KG1 (cell line): Measurements from ENCODE around the gene ZC3HAV1.

Experiments
- DNase-seq: peaks from one replicate; lab custom pipeline; 2025; lab: John Stamatoyannopoulos, UW

Gene ZC3HAV1

GRCh38 chr7:139022286-139022685 is 87.2 kb downstream of the ZC3HAV1 start:
- no peak for DNase-seq

- DNase-seq = no peak
Observed at GRCh38 chr7:139018910-139019309, 90.6 kb downstream of the ZC3HAV1 start.

GRCh38 chr7:139016931-139017511 is 92.5 kb downstream of the ZC3HAV1 start:
- no peak for DNase-seq

DNA sequence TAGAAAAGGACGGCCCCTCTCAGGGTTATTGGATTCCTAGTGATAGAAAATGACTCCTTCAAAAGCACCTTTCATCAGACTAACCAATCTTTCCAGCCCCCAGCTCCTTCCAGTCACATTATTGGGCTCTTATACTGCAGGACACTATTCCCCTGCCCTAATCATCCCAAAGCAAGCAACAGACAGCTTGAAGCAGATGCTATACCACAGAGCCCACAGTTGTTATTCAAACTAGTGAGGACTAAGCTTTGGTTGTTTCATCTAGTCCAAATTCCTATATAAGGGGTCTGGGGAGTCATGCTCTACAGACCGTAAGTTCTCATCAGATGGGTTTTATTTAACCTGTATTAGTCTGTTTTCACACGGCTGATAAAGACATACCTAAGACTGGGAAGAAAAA is 98.1 kb downstream of the ZC3HAV1 start:
- no peak for DNase-seq

DNA sequence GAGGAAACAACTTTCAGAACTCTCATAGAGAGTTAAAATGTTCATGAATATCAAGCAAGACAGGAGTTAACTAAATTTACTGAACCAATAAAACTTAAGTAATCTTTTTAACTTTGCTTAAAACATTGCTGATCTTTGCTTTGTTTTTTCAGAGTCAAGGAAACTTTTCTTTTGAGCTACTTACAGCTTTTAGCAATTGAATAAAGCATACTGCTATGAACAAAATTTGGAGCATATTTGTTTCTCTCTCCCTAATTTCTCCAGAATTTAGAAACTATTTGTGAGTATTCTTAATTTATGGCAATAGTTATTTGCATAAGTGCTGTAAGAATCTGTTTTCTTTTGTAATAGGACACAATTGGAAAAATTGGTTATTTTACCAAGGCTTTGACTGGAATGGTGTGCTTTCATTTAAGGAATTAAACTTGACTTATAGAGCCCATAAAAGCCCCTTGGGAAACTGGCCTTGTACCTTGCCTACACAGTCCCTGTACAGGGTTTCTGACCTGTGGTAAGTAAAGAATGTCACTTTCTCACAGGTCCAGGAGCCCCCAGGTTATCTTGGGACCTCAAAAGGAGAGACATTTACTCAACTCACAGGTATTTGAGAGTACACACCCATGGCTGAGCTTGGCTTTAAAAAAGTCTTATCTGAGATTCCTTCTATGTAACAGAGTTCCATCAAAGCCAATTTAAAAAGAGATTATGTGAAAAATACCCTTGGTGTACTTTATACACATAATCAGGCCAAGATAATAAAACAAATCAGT is 105.0 kb downstream of the ZC3HAV1 start:
- no peak for DNase-seq

DNA sequence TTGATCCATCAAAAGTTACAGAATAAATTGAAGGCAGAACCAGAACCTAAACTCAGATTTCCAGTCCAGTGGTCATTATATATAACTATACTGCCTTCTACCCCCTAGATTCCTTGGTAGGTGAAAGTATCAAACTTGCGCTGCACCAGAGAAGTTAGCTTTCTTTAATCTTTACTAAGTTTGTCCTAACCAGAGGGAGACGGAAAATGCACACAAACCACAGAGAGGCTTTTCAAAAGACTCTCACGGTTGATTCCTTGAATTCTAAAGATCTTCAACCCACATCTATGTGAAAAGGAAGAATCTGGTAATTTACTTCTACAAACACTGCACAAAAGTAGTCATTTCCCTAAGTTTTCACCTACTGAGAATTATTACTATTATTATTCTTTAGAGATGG is 110.1 kb downstream of the ZC3HAV1 start:
- DNase-seq = no peak
